NCI-H82 (cell line): Measurements from ENCODE around the gene DUSP1.

ENCODE experiments used
- DNase-seq: peaks from one replicate; lab custom pipeline; 2025; lab: John Stamatoyannopoulos, UW

The DUSP1 gene

GRCh38 chr5:172724242-172725183, 46.5 kb downstream of the DUSP1 start:
- DNase-seq = peak; percentile 5

DNA sequence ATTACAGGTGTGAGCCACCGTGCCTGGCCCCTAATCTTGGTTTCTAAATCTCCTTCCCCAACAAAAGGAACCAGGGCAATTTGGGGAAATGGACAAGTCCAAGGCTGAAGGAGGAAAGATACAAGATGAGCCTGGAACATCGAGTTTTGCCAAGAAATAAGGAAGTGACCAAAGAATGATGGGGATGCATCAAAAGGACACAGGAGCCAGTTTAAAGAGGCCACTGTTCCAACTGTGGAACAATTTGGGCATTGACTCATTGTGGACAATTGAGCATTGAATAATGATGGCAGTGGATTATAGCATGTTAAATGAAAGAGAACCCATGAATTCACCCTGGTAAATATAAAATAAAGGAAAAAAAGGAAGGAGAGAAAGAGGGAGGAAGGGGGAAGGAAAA, 47.5 kb downstream of the DUSP1 start:
- DNase-seq = no peak

- DNase-seq = no peak
Observed at GRCh38 chr5:172722327-172722815, 48.6 kb downstream of the DUSP1 start.

GRCh38 chr5:172721455-172722326, 49.3 kb downstream of the DUSP1 start:
- no peak for DNase-seq

DNA sequence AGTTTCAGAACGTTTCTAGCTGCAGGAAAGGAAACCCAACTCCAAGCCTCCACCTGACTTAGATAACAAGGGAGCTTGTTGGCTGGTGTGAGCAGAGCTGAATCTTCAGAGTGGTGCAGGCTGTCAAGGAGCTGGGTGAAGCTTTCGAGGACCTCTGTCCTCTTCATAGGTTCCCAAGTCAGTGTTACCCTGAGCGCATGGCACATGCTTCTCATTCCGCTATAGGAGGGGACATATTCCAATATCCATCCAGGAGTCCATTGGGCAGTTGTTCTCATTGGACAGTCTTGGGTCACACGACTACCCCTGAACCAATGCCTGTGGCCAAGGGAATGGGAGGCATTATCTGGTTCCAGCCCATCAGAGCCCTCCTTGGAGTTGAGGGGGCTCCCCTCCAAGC, 50.3 kb downstream of the DUSP1 start:
- no peak for DNase-seq

GRCh38 chr5:172719211-172719610, 51.8 kb downstream of the DUSP1 start:
- DNase-seq = no peak

GRCh38 chr5:172718527-172719114, 52.4 kb downstream of the DUSP1 start:
- DNase-seq = no peak
